ENCODE measurements around the gene SS18.

The SS18 gene

DNA sequence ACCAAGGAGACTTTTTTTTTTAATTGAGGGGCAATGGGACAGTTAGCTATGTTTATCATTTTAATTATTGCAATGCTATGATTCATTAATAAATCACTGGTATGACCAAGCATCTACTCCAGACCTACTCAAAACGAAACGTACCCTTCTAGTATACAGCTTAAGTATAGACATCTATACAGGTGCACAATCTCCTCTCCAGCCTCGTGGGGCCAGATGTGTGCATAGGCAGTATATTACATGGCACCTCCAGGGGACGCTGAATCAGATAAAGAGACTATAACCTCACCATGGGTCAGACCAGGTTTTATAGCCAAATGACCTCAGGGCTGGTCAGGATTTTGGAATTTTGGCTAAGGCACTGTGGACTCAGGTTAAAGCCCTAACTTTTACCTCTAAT is 86.6 kb downstream of the SS18 start:
- FAIRE-seq, result no peak
- DNase-seq (ENCODE audit: insufficient read length, low spot score), result no peak
- TF ChIP-seq, protein P1, sequence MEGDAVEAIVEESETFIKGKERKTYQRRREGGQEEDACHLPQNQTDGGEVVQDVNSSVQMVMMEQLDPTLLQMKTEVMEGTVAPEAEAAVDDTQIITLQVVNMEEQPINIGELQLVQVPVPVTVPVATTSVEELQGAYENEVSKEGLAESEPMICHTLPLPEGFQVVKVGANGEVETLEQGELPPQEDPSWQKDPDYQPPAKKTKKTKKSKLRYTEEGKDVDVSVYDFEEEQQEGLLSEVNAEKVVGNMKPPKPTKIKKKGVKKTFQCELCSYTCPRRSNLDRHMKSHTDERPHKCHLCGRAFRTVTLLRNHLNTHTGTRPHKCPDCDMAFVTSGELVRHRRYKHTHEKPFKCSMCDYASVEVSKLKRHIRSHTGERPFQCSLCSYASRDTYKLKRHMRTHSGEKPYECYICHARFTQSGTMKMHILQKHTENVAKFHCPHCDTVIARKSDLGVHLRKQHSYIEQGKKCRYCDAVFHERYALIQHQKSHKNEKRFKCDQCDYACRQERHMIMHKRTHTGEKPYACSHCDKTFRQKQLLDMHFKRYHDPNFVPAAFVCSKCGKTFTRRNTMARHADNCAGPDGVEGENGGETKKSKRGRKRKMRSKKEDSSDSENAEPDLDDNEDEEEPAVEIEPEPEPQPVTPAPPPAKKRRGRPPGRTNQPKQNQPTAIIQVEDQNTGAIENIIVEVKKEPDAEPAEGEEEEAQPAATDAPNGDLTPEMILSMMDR (IDR thresholded peaks at IDR 0.05; ENCODE audit: insufficient read depth, missing control alignments), result no peak

GRCh38 chr18:26003356-26003755 is 87.1 kb downstream of the SS18 start:
- DNase-seq (ENCODE audit: insufficient read length, low spot score) (no peak), FAIRE-seq (peak; percentile 46)
- TF ChIP-seq, protein P1 (IDR thresholded peaks at IDR 0.05; ENCODE audit: insufficient read depth, missing control alignments), result no peak

- FAIRE-seq, result no peak
- no peak for DNase-seq (ENCODE audit: insufficient read length, low spot score)
- TF ChIP-seq, protein P1 (IDR thresholded peaks at IDR 0.05; ENCODE audit: insufficient read depth, missing control alignments), result no peak
Observed at GRCh38 chr18:26002375-26002910, 88.0 kb downstream of the SS18 start.

- FAIRE-seq (no peak), DNase-seq (ENCODE audit: insufficient read length, low spot score) (no peak)
- TF ChIP-seq, protein P1 (IDR thresholded peaks at IDR 0.05; ENCODE audit: insufficient read depth, missing control alignments), result no peak
Observed at GRCh38 chr18:25998461-25998860, 92.0 kb downstream of the SS18 start.

GRCh38 chr18:25992566-25992965 is 97.8 kb downstream of the SS18 start:
- DNase-seq (ENCODE audit: insufficient read length, low spot score), result no peak
- TF ChIP-seq, protein P1 (IDR thresholded peaks at IDR 0.05; ENCODE audit: insufficient read depth, missing control alignments), result no peak
- FAIRE-seq, result no peak

DNA sequence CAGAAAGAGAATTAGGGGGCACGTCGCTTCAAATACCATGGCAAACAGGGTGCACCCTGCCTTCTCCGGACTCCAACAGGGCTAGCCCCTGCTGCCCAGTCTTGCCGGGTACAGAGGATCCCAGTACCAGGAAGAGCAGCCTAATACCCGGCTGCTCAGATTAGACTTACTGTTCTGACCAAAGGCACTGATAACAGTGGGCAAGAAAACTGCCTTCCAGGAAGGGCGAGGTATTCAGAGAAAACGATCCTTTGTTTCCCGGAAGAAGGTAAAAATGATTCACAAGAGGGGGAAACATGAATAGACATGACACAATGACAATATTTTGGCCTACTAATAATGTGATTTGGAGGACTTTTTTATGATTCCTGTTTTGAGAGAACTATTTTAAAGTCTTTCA is 99.9 kb downstream of the SS18 start:
- FAIRE-seq (no peak), DNase-seq (ENCODE audit: insufficient read length, low spot score) (no peak)
- TF ChIP-seq, protein P1 (IDR thresholded peaks at IDR 0.05; ENCODE audit: insufficient read depth, missing control alignments), result no peak

- TF ChIP-seq, protein P1 (IDR thresholded peaks at IDR 0.05; ENCODE audit: insufficient read depth, missing control alignments), result no peak
- DNase-seq (ENCODE audit: insufficient read length, low spot score), result no peak
- FAIRE-seq, result peak; percentile 35
Observed at GRCh38 chr18:25985707-25986394, 104.6 kb downstream of the SS18 start.

All from D721Med (cell line).